SU-DHL-6 (cell line): ENCODE data around the gene TSPAN18.

Source experiments
- EZH2phosphoT487 ChIP-seq: fragments of 200-600 bp; sonication (generic), shearing (Covaris generic); conservative IDR thresholded peaks from 2 replicates; pipeline ENCODE4 v1.6.1; 2018; ENCODE audit warnings: mild to moderate bottlenecking, antibody characterized with exemption, low read length, moderate library complexity, mixed read lengths
- TF ChIP-seq, protein P1 (sequence below): fragments of 200-600 bp; sonication (generic); IDR thresholded peaks from one replicate; pipeline ENCODE4 v1.5.1; 2017; ENCODE audit warnings: antibody characterized with exemption, mild to moderate bottlenecking, low read length, moderate library complexity; ENCODE audit not compliant: insufficient read depth, poor library complexity, severe bottlenecking

DNA sequence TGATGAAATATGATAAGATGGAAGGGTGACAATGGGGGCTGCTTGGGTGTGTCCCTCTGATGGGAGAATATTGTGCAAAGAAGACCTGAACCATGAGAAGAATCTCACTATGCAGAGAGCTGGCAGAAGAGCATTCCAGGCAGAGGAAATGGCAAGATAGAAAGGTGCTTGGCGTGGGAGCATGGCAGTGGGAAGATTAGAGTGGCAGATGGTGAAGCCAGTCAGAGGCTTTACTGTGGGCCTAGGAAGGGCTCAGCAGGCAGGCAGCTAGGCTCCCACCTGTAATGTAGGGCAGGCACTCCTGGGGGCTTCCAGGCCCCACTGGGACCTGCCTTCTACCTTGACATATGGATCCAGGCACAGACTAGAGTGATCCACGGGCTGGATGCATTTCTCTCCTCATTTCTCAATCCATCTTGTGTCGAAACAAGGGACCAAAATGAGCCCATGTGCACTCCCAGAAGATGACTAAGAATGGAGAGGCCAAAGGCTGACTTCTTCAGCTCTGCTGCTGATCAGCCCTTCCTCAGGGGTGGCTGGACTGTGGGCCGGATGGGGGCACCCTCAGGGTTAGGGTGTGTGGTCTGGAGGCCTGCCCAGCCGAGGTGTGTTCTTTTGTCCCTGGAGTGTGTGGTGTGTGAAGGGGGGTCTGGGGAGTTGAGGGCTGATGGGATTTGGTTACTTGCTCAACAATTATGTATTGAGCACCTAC is 88.3 kb downstream of the TSPAN18 start:
- TF ChIP-seq, protein P1, sequence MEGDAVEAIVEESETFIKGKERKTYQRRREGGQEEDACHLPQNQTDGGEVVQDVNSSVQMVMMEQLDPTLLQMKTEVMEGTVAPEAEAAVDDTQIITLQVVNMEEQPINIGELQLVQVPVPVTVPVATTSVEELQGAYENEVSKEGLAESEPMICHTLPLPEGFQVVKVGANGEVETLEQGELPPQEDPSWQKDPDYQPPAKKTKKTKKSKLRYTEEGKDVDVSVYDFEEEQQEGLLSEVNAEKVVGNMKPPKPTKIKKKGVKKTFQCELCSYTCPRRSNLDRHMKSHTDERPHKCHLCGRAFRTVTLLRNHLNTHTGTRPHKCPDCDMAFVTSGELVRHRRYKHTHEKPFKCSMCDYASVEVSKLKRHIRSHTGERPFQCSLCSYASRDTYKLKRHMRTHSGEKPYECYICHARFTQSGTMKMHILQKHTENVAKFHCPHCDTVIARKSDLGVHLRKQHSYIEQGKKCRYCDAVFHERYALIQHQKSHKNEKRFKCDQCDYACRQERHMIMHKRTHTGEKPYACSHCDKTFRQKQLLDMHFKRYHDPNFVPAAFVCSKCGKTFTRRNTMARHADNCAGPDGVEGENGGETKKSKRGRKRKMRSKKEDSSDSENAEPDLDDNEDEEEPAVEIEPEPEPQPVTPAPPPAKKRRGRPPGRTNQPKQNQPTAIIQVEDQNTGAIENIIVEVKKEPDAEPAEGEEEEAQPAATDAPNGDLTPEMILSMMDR: no peak
- TF ChIP-seq EZH2phosphoT487: no peak
